ENCODE data around the gene DCLK1.
A peak's percentile ranks its signal among the peaks of the same experiment; 100 is the strongest.

DCLK1 gene

DNA sequence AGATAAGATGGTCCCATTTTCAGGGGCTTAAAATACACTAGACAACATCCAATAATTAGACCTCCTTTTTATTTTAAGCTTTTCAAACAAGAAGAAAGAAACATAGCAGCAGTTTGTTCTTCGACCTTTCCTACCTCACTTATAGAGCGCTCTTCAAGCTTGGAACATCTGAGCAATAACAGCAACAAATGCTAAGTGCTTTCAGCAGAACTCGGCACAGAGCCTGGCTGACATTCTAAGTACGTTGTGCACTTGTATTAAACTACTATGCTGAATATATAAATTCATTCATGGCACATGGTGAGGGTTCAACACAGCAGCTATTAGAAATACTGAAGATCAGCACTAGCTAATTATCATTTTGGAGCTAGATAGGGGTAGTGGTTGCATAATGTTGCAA, 398.6 kb downstream of the DCLK1 start:
- DNase-seq: no peak

DNA sequence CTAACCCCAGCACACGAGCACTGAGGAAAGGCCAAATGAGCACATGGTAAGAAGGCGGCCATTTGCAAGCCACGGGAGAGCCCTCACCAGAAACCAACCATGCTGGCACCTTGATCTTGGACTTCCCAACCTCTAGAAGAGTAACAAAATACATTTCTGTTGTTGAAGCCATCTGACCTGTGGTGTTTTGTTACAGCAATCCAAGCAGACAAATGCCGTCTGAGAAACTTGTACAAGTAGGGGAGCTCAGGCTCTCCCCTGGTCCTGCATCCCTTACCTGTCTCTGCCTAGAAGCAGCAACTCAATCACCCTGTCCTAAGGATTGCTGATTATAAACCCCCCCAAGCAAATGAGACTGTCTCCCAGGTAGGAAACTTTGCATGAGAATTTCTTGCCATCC, 399.7 kb downstream of the DCLK1 start:
- no peak for DNase-seq

DNA sequence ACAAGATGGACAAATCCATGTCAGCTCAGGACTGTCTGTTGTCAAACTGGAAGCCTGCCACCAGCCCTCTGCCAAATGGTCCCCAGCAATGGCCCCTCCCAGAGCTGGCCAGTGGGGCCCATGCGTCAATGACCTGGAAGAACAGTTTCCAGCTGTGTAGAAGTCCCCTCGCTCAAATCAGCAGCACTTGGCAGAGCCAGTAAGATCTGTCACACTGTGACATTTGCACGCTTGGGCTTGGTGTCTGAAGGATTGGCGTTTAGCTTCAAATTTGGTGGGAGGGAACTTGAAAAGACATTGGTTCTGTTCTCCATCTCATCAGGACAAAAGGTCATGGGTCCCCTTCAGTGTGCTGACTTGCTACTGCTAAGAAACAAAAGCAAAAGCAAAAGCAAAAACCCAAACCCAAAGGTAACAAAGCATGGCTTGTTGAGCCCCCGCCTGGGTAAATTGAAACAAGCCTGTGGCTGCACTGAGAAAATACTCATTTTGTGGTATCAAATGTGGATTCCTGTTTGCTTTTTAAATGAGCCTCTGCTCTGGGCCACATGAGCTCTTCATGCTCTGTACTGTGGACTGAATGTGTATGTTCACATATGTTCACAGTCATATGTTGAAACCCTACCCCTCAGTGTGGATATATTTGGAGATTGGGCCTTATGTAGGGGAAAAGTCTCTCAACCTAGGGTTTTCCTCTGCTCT, 401.1 kb downstream of the DCLK1 start:
- DNase-seq: no peak

DNA sequence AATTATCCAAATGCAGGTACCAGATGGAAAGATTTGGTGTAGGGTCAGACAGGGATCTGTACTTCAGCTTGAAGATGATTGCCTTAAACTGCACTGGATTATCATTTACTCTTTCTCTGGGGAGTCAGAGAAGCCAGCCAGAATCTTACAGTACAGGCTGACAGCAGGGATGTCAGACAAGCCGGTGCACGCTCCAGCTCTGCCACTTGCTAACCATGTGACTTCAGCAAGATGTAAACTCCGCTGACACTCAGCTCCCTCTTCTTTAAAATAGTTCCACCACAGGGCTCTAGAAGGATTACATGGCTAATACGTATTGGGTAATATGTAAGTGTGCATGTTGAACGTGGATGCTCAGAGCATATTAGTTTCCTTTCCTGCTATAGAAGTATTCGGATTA, 403.3 kb downstream of the DCLK1 start:
- peak; percentile 68 to 93 for DNase-seq

DNA sequence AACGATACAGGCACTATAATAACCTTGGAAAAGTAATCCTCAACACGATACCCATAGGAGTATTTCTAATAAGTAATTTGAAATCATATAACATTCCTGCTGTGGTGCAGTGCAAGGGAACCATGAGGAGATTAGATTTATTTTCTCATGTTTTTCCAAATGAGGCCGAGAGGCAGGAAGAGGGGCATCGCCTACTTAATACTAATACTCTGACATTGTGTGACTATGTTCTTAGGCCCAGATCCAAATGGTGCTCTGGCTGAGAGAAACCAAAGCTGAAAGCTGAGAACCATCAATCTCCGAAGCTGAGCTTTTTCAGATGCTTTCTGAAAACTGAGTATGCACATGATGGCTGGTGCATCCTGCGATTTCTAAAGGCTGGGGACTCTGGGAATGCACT, 406.7 kb downstream of the DCLK1 start:
- no peak for DNase-seq

DNA sequence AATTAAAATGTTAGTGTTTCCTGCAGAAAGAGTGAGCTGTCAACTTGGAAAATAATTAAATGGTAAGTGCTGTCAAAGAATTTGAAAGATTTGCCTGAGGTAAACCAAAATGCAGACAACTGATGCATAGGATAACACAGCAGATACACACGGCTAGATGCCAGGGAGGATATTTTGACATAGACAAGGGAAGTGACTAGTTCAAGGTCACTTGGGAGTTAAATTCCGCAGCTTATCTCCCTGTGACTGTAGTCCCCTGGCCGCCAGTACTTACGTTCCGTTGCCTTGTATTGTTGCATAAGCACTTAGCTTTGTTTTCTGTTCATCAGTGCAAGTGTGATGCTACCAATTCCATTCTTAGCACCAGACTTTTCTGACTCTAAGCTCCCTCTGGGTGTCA, 407.4 kb downstream of the DCLK1 start:
- no peak for DNase-seq

DNA sequence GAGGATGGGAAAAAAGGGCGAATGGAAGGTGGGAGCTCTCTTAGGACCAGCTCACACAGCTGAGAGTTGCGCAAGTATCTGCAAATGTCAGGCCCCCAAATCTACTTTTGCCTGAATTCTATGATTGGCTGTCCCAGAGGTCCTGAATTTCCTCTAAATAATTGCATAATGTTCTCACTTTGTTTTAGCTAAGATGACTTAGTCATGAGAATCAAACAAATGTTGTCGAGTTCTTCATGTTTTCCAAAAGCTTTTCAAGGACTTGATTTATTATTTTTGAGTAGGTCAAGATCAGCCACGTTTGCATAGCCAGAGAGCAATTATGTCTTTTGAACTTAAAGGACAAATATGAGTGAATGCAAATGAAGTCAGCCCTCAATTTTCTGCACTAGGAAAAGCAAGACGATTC, 408.1 kb downstream of the DCLK1 start:
- DNase-seq: no peak

DNA sequence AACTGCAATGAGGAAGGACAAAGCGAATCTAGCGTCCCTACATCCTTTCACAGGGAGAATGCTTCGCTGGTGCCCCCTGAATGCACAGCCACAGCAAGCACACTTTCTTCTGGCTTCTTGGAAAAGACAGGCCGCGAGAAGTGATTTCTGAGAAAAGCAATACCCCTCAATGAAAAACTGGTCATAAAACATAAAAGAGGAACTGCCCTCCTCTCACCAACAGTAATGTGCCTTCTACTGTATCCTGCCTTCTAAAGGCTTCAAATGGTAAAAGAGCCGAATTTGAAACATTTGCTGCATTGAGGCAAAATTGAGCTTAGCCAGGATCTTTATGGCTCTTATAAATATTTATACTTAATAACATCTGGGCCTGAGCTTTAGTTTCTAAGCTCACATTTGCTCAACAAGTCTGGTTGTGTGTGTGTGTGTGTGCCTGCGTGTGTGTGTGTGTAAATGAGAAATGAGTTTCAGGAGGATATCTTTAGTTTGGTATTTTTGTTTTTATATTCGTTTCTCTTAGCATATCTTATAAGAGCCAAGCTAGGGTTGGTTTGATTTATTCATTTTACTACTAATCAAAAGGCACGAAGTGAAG, 408.6 kb downstream of the DCLK1 start:
- no peak for DNase-seq

DNA sequence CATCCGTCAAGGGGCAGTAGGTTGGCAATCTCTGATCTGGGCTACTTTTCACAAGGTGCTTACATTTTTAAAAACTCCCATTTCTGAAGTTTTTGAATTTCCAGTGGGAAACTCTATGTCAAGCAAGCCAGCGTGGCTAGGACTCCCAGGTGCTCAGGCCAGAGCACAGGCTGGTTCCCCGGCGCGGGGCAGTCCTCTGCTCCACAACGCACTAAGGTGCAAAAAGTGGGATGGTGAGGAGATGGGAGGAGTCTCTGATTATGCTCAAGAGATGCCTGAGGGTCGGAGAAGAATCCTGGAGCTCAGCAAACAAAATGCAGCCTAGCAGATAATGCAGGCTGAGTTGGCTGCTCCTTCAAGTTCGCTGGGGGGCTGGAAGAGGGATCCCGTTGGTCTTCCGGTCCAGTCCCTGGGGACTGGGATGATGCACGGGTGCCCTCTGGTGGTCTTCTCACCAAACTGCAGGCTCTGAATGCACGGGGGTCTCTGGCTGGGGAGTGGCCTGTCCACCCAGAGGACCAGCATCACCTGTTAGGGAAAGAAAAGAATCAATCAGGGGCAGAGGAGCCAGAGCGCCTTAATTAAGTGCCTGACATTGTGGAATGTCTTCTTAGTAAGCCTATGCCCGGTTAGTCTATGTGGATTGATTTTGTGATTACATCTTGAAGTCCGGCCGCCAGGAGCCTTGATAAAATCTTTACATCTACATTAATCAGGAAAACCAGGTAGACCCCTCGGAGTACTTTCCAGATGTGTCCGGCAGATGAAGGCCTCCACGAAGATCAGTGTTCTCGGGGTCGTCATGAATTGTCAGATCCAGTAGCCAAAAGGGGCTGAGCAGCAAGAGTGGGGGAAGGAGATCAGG, 410.3 kb downstream of the DCLK1 start:
- DNase-seq: peak; percentile 56 to 69

DNA sequence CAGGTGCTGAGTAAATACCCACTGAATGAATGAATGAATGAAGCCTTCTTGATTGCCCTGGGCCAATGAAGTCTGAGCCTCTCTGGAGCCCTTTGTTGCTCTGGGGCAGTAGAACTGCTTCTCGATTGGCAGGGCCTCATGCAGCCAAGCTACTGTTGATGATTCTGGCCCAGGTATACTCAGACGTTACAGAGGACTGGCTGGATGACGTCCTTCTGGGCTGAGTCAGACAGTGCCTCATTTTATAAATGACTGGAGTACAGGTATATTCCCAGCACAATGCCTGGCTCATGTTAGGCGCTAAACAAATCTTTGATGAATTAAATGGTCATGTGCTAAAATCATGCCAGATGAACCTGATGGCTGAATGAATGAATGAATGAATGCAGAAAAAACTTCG, 410.9 kb downstream of the DCLK1 start:
- no peak for DNase-seq
